ENCODE data around the gene CCDC51. TPM values are rescaled to one million over a fixed set of nuclear protein-coding genes. Genes with fewer than 3 reads are reported as not detected.
A peak's percentile ranks its signal among the peaks of the same experiment; 100 is the strongest.

The CCDC51 gene
- total and polyA plus RNA-seq, 2 of the 13 experiments (the other 11 are each of a cell fraction or from before 2014, with no cell fraction given): 18.1 to 29.4 TPM

- Histone ChIP-seq H3K9me3 (ENCODE audit: low read length) (no peaks in the 10 kb centered on the region), H3K4me3 (replicated peaks in 1 of 3; ENCODE audit: insufficient read depth in 1 of 3, low read depth in 2 of 3, low read length in 3 of 3) (peak overlapping the region; percentile 79 to 93 (median 86)), H3K79me2 (ENCODE audit: insufficient read depth, low read length) (peaks cover 69% of the 10 kb centered on the region), H2AFZ (ENCODE audit: low read length) (no peak overlapping the region), H3K36me3 (replicated peaks in 1 of 2; ENCODE audit: control insufficient read depth in 1 of 2, insufficient read depth in 2 of 2, low read length in 2 of 2) (peaks cover 26 to 43% of the 10 kb centered on the region in 2 experiments; a peak in 4 of 5 replicates), H3K4me2 (ENCODE audit: low read depth, low read length) (peak overlapping the region; percentile 100), H4K20me1 (ENCODE audit: insufficient read depth, low read length) (peaks cover 68% of the 10 kb centered on the region), H3K9ac (ENCODE audit: insufficient read depth, low read depth, low read length) (peak overlapping the region; percentile 96), H3K27me3 (ENCODE audit: control insufficient read depth in 1 of 2, insufficient read depth in 2 of 2, low read length in 2 of 2) (no peaks in the 10 kb centered on the region), H3K4me1 (ENCODE audit: insufficient read depth, low read length) (peaks cover 79% of the 10 kb centered on the region), H3K27ac (ENCODE audit: extremely low read length, insufficient read depth, low read length) (peak overlapping the region; percentile 99)
- ChIA-PET CTCF (ENCODE audit: low intra/inter-chr PET ratio, low total read pairs) (interaction anchor here (3.1 kb wide), 1 partner anchor 9 kb away, joined by 14 read pairs; no protein-coding TSS in a partner anchor), POLR2A (interaction anchor here (0.9 to 9.0 kb wide), 6 partner anchors 7 to 47 kb away, joined by 3 to 130 read pairs (median 10); partner anchors contain the start of genes CCDC51 and TMA7)
- intact Hi-C loops (cut with micrococcal nuclease; ENCODE audit: unreplicated experiment): no loop called here
- BruUV-seq (replicated peaks): no TSS peak
- in situ Hi-C loops (cut with HindIII; ENCODE audit: extremely low pct_ligation_motif_present, low pct_unique_long_range_greater_than_20kb): no loop called here
- no peak for DNase-seq (ENCODE audit: low spot score)
- no peak for ATAC-seq
- no peak for FAIRE-seq
- WGBS (ENCODE audit: low lambda C conversion rate): 29% methylated on average over 10 of the region's 11 CpGs
- peak; percentile 21; the same call in 1 of the 2 replicates for TF ChIP-seq TARDBP (CRISPR knock-in tag; IDR thresholded peaks at IDR 0.05)
- TF ChIP-seq AGO1 (IDR thresholded peaks at IDR 0.05; ENCODE audit: low read depth, low read length, poor library complexity, severe bottlenecking): peak; percentile 67
- TF ChIP-seq ZNF816 (CRISPR knock-in tag; IDR thresholded peaks at IDR 0.05; ENCODE audit: borderline replicate concordance): no peak
- no peak for TF ChIP-seq DR1 (CRISPR knock-in tag; IDR thresholded peaks at IDR 0.05)
- TF ChIP-seq SKI (IDR thresholded peaks at IDR 0.05; ENCODE audit: partially characterized antibody): no peak
- peak; percentile 42 for TF ChIP-seq RBM39 (IDR thresholded peaks at IDR 0.05; ENCODE audit: low read depth, low read length, poor library complexity, severe bottlenecking)
- no peak for TF ChIP-seq GABPA (IDR thresholded peaks at IDR 0.05; ENCODE audit: low read depth, low read length)
- no peak for TF ChIP-seq GABPA (CRISPR knock-in tag; IDR thresholded peaks at IDR 0.05; ENCODE audit: low read depth)
- no peak for TF ChIP-seq ZNF44 (CRISPR knock-in tag; IDR thresholded peaks at IDR 0.05)
- TF ChIP-seq ZNF124 (CRISPR knock-in tag; IDR thresholded peaks at IDR 0.05): no peak
- no peak for TF ChIP-seq CC2D1A (CRISPR knock-in tag; IDR thresholded peaks at IDR 0.05)
- TF ChIP-seq, protein P1, sequence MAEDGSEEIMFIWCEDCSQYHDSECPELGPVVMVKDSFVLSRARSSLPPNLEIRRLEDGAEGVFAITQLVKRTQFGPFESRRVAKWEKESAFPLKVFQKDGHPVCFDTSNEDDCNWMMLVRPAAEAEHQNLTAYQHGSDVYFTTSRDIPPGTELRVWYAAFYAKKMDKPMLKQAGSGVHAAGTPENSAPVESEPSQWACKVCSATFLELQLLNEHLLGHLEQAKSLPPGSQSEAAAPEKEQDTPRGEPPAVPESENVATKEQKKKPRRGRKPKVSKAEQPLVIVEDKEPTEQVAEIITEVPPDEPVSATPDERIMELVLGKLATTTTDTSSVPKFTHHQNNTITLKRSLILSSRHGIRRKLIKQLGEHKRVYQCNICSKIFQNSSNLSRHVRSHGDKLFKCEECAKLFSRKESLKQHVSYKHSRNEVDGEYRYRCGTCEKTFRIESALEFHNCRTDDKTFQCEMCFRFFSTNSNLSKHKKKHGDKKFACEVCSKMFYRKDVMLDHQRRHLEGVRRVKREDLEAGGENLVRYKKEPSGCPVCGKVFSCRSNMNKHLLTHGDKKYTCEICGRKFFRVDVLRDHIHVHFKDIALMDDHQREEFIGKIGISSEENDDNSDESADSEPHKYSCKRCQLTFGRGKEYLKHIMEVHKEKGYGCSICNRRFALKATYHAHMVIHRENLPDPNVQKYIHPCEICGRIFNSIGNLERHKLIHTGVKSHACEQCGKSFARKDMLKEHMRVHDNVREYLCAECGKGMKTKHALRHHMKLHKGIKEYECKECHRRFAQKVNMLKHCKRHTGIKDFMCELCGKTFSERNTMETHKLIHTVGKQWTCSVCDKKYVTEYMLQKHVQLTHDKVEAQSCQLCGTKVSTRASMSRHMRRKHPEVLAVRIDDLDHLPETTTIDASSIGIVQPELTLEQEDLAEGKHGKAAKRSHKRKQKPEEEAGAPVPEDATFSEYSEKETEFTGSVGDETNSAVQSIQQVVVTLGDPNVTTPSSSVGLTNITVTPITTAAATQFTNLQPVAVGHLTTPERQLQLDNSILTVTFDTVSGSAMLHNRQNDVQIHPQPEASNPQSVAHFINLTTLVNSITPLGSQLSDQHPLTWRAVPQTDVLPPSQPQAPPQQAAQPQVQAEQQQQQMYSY (CRISPR knock-in tag; IDR thresholded peaks at IDR 0.05): no peak
- TF ChIP-seq ZNF660 (CRISPR knock-in tag; IDR thresholded peaks at IDR 0.05; ENCODE audit: borderline replicate concordance, low read depth): no peak
- no peak for TF ChIP-seq HIVEP1 (CRISPR knock-in tag; IDR thresholded peaks at IDR 0.05)
- TF ChIP-seq ZFP90 (CRISPR knock-in tag; IDR thresholded peaks at IDR 0.05; ENCODE audit: borderline replicate concordance): no peak
- TF ChIP-seq NR1H2 (CRISPR knock-in tag; IDR thresholded peaks at IDR 0.05; ENCODE audit: borderline replicate concordance, low read depth): 0 out of 2 replicates have a peak, but pooled peaks have one; percentile 28
- TF ChIP-seq RFXAP (CRISPR knock-in tag; IDR thresholded peaks at IDR 0.05; ENCODE audit: borderline replicate concordance): no peak
- TF ChIP-seq RCOR2 (CRISPR knock-in tag; IDR thresholded peaks at IDR 0.05): no peak
- TF ChIP-seq REL (CRISPR knock-in tag; conservative IDR thresholded peaks at IDR 0.05): no peak
- TF ChIP-seq, protein P2, sequence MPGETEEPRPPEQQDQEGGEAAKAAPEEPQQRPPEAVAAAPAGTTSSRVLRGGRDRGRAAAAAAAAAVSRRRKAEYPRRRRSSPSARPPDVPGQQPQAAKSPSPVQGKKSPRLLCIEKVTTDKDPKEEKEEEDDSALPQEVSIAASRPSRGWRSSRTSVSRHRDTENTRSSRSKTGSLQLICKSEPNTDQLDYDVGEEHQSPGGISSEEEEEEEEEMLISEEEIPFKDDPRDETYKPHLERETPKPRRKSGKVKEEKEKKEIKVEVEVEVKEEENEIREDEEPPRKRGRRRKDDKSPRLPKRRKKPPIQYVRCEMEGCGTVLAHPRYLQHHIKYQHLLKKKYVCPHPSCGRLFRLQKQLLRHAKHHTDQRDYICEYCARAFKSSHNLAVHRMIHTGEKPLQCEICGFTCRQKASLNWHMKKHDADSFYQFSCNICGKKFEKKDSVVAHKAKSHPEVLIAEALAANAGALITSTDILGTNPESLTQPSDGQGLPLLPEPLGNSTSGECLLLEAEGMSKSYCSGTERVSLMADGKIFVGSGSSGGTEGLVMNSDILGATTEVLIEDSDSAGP (CRISPR knock-in tag; IDR thresholded peaks at IDR 0.05; ENCODE audit: borderline replicate concordance): 0 out of 2 replicates have a peak, but pooled peaks have one; percentile 7
- no peak for TF ChIP-seq ELF4 (CRISPR knock-in tag; IDR thresholded peaks at IDR 0.05; ENCODE audit: borderline replicate concordance)
Measured at GRCh38 chr3:48426401-48426909, 13.5 kb downstream of the CCDC51 start.

All from HepG2 (cell line).